ENCODE results near the gene HSPA1B. TPM values are rescaled to one million over a fixed set of nuclear protein-coding genes. Genes with fewer than 3 reads are reported as not detected.
"Not testable (repeated sequence)": the region's sequence is repeated elsewhere in the genome, so short reads cannot be mapped to it uniquely, and the experiment has no call there.

HSPA1B gene
- total and polyA plus RNA-seq, 2 donors = 46.8 to 110 TPM

DNA sequence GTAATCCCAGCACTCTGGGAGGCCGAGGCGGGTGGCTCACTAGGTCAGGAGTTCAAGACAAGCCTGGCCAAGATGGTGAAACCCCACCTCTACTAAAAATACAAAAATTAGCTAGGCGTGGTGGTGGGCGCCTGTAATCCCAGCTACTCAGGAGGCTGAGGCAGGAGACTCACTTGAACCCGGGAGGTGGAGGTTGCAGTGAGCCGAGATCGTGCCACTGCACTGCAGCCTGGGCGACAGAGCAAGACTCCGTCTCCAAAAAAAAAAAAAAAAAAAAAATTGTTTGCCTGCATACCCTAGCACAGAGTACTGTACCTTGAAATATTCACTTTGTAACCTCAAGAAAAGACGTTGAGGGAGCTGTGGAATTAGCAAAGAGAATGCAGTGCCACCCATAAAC lies 7.1 kb upstream of the HSPA1B start:
- WGBS = 97% methylated on average over 10 of the region's 10 CpGs
- not testable (repeated sequence) for H3K4me3 ChIP-seq (ENCODE audit: low read length in 2 of 2); H3K36me3 ChIP-seq (ENCODE audit: control insufficient read depth in 2 of 2, insufficient read depth in 2 of 2, low read length in 1 of 2); DNase-seq (ENCODE audit: low read depth in 6 of 9, low spot score in 9 of 9); H3K27ac ChIP-seq (ENCODE audit: low read depth in 1 of 2, low read length in 1 of 2); H3K9me3 ChIP-seq (ENCODE audit: control insufficient read depth in 2 of 2, insufficient read depth in 1 of 2, low read length in 1 of 2)
- peaks cover 9 to 30% of the 10 kb centered on the region in 2 donors for H3K4me1 ChIP-seq (ENCODE audit: control insufficient read depth in 2 of 2, insufficient read depth in 2 of 2, low read length in 2 of 2)
- H3K27me3 ChIP-seq (ENCODE audit: control insufficient read depth in 2 of 2, insufficient read depth in 1 of 2, low read length in 1 of 2) = peaks cover 0 to 16% of the 10 kb centered on the region in 2 donors

DNA sequence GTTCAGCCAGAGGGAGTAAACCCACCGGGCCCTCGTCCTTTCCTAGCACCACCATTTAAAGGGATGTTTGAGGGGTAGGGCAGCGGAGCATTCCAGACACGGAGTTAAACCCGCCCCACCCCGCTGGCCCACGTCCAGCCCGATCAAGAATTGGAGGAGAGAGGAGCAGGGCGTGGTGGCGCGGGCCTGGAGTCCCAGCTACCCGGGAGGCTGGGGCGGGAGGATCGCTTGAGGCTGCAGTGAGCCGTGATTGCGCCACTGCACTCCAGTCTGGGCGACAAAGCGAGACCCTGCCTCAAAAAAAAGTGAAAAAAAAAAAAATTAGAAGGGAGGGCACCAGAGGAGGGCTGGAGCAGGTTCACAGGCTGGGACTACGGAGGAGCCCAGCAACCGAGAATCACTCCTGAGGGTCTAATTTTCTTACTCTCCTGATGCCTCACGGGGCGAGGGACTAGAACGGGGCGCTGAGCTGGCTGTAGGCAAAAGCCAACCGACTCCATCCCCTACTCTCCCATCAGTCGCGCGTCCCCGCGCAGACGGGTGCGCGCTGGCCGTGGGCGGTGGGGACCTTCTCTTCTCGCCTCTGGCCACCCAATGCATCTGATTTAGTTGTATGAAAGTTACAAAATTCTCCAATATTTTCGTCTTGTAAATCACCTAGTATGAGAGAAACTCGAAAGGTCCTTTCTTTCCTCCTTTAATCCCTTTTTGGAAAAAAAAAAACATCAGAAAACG lies 6.1 kb upstream of the HSPA1B start:
- peaks cover 0 to 8% of the 10 kb centered on the region in 2 donors for H3K9me3 ChIP-seq (ENCODE audit: control insufficient read depth in 2 of 2, insufficient read depth in 1 of 2, low read length in 1 of 2)
- H3K27me3 ChIP-seq (ENCODE audit: control insufficient read depth in 2 of 2, insufficient read depth in 1 of 2, low read length in 1 of 2) = peaks cover 0 to 13% of the 10 kb centered on the region in 2 donors
- peak in 2 of 9 donors; percentile 52 to 53 for DNase-seq (ENCODE audit: low read depth in 6 of 9, low spot score in 9 of 9)
- no peaks in the 10 kb centered on the region for H3K36me3 ChIP-seq (ENCODE audit: control insufficient read depth in 2 of 2, insufficient read depth in 2 of 2, low read length in 1 of 2)
- H3K4me3 ChIP-seq (ENCODE audit: low read length in 2 of 2) = peak overlapping the region; percentile 79 to 80
- 14% methylated on average over 39 of the region's 39 CpGs for WGBS
- H3K4me1 ChIP-seq (ENCODE audit: control insufficient read depth in 2 of 2, insufficient read depth in 2 of 2, low read length in 2 of 2) = peaks cover 11 to 33% of the 10 kb centered on the region in 2 donors
- peak overlapping the region; percentile 85 to 89 for H3K27ac ChIP-seq (ENCODE audit: low read depth in 1 of 2, low read length in 1 of 2)

DNA sequence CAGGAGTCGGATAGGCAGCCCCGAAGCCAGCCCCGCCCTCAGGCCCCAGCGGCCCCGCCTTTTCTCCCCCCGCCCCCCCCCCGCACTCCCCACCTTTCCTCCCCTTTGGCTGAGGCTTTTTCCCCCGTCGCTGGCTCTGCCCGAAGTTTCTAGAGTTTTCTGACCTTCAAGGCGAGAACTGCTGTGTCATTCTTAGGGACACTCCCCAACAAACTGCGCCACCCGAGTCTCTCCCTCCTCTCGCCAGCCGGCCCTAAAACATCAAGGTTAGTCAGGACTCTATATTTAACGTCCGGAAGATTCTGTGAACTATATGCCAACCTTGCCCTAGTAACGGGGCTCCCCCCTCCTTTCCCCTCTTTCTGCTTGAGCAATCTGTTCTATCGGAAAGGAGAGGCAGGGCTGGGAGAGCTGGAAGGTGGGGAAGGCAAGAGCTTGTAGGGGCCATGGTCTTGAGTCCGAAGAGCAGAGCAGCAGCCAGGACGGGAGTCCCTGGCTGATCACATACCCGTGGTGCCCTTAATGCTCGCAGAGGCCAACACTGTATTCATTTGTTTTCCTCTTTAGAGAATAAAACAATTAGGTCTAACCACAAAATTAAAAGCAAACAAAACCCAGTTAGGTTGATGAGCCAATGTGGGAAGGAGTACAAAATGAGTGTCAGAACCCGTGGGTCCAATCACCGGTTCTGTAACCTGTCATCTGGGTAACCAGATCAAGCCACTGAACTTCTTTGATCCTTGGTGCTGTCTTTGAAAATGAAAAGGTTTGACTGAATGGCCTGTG lies 5.3 kb upstream of the HSPA1B start:
- Histone ChIP-seq H3K36me3 (ENCODE audit: control insufficient read depth in 2 of 2, insufficient read depth in 2 of 2, low read length in 1 of 2) (no peaks in the 10 kb centered on the region), H3K9me3 (ENCODE audit: control insufficient read depth in 2 of 2, insufficient read depth in 1 of 2, low read length in 1 of 2) (peaks cover 0 to 9% of the 10 kb centered on the region in 2 donors), H3K27me3 (ENCODE audit: control insufficient read depth in 2 of 2, insufficient read depth in 1 of 2, low read length in 1 of 2) (peaks cover 0 to 21% of the 10 kb centered on the region in 2 donors), H3K4me1 (ENCODE audit: control insufficient read depth in 2 of 2, insufficient read depth in 2 of 2, low read length in 2 of 2) (peaks cover 15 to 41% of the 10 kb centered on the region in 2 donors), H3K4me3 (ENCODE audit: low read length in 2 of 2) (peak overlapping the region; percentile 79 to 80), H3K27ac (ENCODE audit: low read depth in 1 of 2, low read length in 1 of 2) (peak overlapping the region; percentile 80 to 87)
- WGBS = 10% methylated on average over 24 of the region's 25 CpGs
- peak in 4 of 9 donors; percentile 44 to 79 (median 70) for DNase-seq (ENCODE audit: low read depth in 6 of 9, low spot score in 9 of 9)

DNA sequence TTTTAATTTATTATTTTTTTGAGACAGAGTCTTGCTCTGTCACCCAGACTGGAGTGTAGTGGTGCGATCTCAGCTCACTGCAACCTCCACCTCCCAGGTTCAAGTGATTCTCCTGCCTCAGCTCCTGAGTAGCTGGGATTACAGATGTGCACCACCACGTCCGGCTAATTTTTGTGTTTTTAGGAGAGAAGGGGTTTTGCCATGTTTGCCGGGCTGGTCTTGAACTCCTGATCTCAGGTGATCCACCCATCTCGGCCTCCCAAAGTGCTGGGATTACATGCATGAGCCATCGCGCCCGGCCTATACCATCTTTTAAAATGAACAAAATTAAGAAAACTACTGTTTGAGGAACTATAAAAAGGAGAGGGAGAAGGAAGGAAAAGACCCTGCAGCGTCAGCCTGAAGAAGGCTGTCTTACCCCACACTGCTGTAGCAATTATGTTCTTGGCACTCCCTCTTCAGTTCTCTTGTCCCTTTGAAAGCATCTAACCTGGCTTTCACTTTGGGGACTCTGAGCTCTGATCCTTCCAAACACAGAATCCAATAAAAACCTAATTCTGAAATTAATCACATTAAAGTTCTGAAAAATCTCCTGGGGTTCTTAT lies 3.8 kb upstream of the HSPA1B start:
- not testable (repeated sequence) for H3K27ac ChIP-seq (ENCODE audit: low read depth in 1 of 2, low read length in 1 of 2); H3K36me3 ChIP-seq (ENCODE audit: control insufficient read depth in 2 of 2, insufficient read depth in 2 of 2, low read length in 1 of 2); H3K4me3 ChIP-seq (ENCODE audit: low read length in 2 of 2); DNase-seq (ENCODE audit: low read depth in 6 of 9, low spot score in 9 of 9)
- Histone ChIP-seq H3K27me3 (ENCODE audit: control insufficient read depth in 2 of 2, insufficient read depth in 1 of 2, low read length in 1 of 2) (peaks cover 0 to 28% of the 10 kb centered on the region in 2 donors), H3K9me3 (ENCODE audit: control insufficient read depth in 2 of 2, insufficient read depth in 1 of 2, low read length in 1 of 2) (peaks cover 0 to 12% of the 10 kb centered on the region in 2 donors), H3K4me1 (ENCODE audit: control insufficient read depth in 2 of 2, insufficient read depth in 2 of 2, low read length in 2 of 2) (peaks cover 15 to 37% of the 10 kb centered on the region in 2 donors)
- WGBS = 81% methylated on average over 9 of the region's 9 CpGs

DNA sequence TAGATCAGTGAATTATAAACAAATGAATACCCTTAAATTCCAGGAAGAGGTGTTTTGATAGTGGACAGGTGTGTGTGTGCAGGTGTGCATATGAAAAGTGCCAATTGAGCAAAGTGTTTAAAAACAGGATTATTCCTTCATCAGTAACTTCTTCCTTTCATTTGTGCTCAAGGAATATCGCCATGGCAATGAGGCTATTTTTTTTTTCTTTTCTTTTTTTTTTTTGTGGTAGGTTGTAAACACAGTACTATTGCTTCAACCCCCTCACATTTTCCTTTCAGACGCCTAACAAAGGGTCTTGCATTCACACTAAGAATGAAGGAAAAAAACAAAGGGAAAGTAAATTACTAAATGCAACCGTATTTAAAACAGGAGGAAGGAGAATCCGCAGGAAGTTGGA lies 2.0 kb upstream of the HSPA1B start:
- peaks cover 15 to 43% of the 10 kb centered on the region in 2 donors for H3K4me1 ChIP-seq (ENCODE audit: control insufficient read depth in 2 of 2, insufficient read depth in 2 of 2, low read length in 2 of 2)
- DNase-seq (ENCODE audit: low read depth in 6 of 9, low spot score in 9 of 9) = no peak
- peaks cover 0 to 12% of the 10 kb centered on the region in 2 donors for H3K9me3 ChIP-seq (ENCODE audit: control insufficient read depth in 2 of 2, insufficient read depth in 1 of 2, low read length in 1 of 2)
- H3K4me3 ChIP-seq (ENCODE audit: low read length in 2 of 2) = no peak overlapping the region
- WGBS = 94% methylated on average over 4 of the region's 4 CpGs
- H3K27ac ChIP-seq (ENCODE audit: low read depth in 1 of 2, low read length in 1 of 2) = peak overlapping the region in 1 of 2 donors; percentile 15
- H3K36me3 ChIP-seq (ENCODE audit: control insufficient read depth in 2 of 2, insufficient read depth in 2 of 2, low read length in 1 of 2) = no peaks in the 10 kb centered on the region
- peaks cover 0 to 25% of the 10 kb centered on the region in 2 donors for H3K27me3 ChIP-seq (ENCODE audit: control insufficient read depth in 2 of 2, insufficient read depth in 1 of 2, low read length in 1 of 2)

DNA sequence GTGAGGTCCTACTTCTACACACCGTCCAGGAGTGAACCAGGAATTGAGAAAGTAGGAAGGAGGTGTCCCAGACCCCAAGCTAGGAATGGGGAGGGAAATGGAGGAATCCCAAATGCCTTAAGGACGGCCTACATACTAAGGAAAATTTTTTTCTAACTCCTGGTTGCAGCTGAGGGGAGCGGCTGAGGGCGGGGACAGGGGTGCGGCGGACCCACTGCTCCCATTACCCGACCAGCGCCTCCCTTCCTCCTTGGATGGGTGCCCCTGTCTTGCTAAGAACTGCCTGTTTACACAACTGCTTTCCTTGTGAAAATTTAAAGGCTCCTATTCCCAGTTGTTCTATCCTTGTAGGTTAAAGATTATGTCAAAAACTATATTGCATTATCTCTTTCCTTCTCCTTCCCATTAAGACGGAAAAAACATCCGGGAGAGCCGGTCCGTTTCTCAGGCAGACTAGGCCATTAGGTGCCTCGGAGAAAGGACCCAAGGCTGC lies 699 bp upstream of the HSPA1B start:
- peaks cover 14 to 41% of the 10 kb centered on the region in 2 donors for H3K4me1 ChIP-seq (ENCODE audit: control insufficient read depth in 2 of 2, insufficient read depth in 2 of 2, low read length in 2 of 2)
- WGBS = 2% methylated on average over 13 of the region's 13 CpGs
- DNase-seq (ENCODE audit: low read depth in 6 of 9, low spot score in 9 of 9) = no peak
- H3K9me3 ChIP-seq (ENCODE audit: control insufficient read depth in 2 of 2, insufficient read depth in 1 of 2, low read length in 1 of 2) = peaks cover 0 to 4% of the 10 kb centered on the region in 2 donors
- peak overlapping the region; percentile 92 for H3K27ac ChIP-seq (ENCODE audit: low read depth in 1 of 2, low read length in 1 of 2)
- H3K27me3 ChIP-seq (ENCODE audit: control insufficient read depth in 2 of 2, insufficient read depth in 1 of 2, low read length in 1 of 2) = peaks cover 0 to 18% of the 10 kb centered on the region in 2 donors
- peak overlapping the region; percentile 45 to 63 for H3K4me3 ChIP-seq (ENCODE audit: low read length in 2 of 2)
- no peaks in the 10 kb centered on the region for H3K36me3 ChIP-seq (ENCODE audit: control insufficient read depth in 2 of 2, insufficient read depth in 2 of 2, low read length in 1 of 2)

DNA sequence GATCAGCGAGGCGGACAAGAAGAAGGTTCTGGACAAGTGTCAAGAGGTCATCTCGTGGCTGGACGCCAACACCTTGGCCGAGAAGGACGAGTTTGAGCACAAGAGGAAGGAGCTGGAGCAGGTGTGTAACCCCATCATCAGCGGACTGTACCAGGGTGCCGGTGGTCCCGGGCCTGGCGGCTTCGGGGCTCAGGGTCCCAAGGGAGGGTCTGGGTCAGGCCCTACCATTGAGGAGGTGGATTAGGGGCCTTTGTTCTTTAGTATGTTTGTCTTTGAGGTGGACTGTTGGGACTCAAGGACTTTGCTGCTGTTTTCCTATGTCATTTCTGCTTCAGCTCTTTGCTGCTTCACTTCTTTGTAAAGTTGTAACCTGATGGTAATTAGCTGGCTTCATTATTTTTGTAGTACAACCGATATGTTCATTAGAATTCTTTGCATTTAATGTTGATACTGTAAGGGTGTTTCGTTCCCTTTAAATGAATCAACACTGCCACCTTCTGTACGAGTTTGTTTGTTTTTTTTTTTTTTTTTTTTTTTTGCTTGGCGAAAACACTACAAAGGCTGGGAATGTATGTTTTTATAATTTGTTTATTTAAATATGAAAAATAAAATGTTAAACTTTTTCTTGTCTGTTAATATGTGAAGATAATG lies 2.2 kb downstream of the HSPA1B start:
- Histone ChIP-seq H3K4me1 (ENCODE audit: control insufficient read depth in 2 of 2, insufficient read depth in 2 of 2, low read length in 2 of 2) (peaks cover 10 to 44% of the 10 kb centered on the region in 2 donors), H3K27ac (ENCODE audit: low read depth in 1 of 2, low read length in 1 of 2) (peak overlapping the region; percentile 53 to 93), H3K4me3 (ENCODE audit: low read length in 2 of 2) (peak overlapping the region; percentile 50 to 52), H3K27me3 (ENCODE audit: control insufficient read depth in 2 of 2, insufficient read depth in 1 of 2, low read length in 1 of 2) (peaks cover 0 to 15% of the 10 kb centered on the region in 2 donors), H3K9me3 (ENCODE audit: control insufficient read depth in 2 of 2, insufficient read depth in 1 of 2, low read length in 1 of 2) (peaks cover 0 to 4% of the 10 kb centered on the region in 2 donors), H3K36me3 (ENCODE audit: control insufficient read depth in 2 of 2, insufficient read depth in 2 of 2, low read length in 1 of 2) (no peaks in the 10 kb centered on the region)
- peak in 4 of 9 donors; percentile 49 to 84 (median 56) for DNase-seq (ENCODE audit: low read depth in 6 of 9, low spot score in 9 of 9)
- WGBS = 2% methylated on average over 15 of the region's 15 CpGs

DNA sequence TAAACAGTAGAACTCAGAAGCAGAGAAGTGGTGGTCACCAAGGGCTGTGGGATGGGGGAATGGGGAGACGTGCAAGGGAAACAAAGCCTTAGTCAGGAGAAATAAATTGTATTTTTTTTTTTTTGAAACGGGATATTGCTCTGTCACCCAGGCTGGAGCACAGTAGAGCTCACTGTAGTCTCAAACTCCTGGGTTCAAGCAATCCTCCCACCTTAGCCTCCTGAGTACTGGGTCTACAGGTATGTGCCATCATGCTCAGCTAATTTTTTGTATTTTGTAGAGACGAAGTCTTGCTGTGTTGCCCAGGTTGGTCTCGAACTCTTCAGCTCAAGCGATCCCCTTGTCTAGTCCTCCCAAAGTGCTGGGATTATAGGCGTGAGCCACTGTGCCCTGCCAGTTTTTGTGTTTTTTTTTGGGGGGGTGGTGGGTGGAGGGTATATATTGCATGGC lies 3.4 kb downstream of the HSPA1B start:
- Histone ChIP-seq H3K9me3 (ENCODE audit: control insufficient read depth in 2 of 2, insufficient read depth in 1 of 2, low read length in 1 of 2) (peaks cover 0 to 4% of the 10 kb centered on the region in 2 donors), H3K27me3 (ENCODE audit: control insufficient read depth in 2 of 2, insufficient read depth in 1 of 2, low read length in 1 of 2) (peaks cover 0 to 15% of the 10 kb centered on the region in 2 donors), H3K27ac (ENCODE audit: low read depth in 1 of 2, low read length in 1 of 2) (peak overlapping the region; percentile 33 to 93), H3K4me3 (ENCODE audit: low read length in 2 of 2) (peak overlapping the region; percentile 50 to 52), H3K36me3 (ENCODE audit: control insufficient read depth in 2 of 2, insufficient read depth in 2 of 2, low read length in 1 of 2) (no peaks in the 10 kb centered on the region), H3K4me1 (ENCODE audit: control insufficient read depth in 2 of 2, insufficient read depth in 2 of 2, low read length in 2 of 2) (peaks cover 10 to 45% of the 10 kb centered on the region in 2 donors)
- no peak for DNase-seq (ENCODE audit: low read depth in 6 of 9, low spot score in 9 of 9)
- 62% methylated on average over 6 of the region's 6 CpGs for WGBS
